Activated CD4-positive, alpha-beta T cell treated with anti-CD3 and anti-CD28 coated beads, Interleukin-2, amount 10 ng/mL, durations not matched to agents 7 days and 5 days (primary cell): ENCODE data around the gene TMEM167A. TPM values are rescaled to one million over a fixed set of nuclear protein-coding genes. Genes with fewer than 3 reads are reported as not detected.

Source experiments
- CTCF ChIA-PET: fragments of 350-600 bp; sonication (Branson Sonifier 250); formaldehyde crosslinking; loops from one replicate; lab custom pipeline; 2021; ENCODE audit warnings: antibody characterized with exemption; lab: Charles Lee
- POLR2A ChIA-PET: fragments of 350-600 bp; sonication (Branson Sonifier 250); formaldehyde crosslinking; loops from one replicate; lab custom pipeline; 2021; ENCODE audit warnings: antibody characterized with exemption; lab: Charles Lee
- DNase-seq: peaks from one replicate; pipeline ENCODE4 v3.0.0-alpha.2; 2020
- H3K27ac Mint-ChIP-seq: one replicate; pipeline ENCODE4 v1.8.0; 2021; ENCODE audit warnings: mild to moderate bottlenecking, moderate library complexity, mixed read lengths
- H3K27me3 Mint-ChIP-seq: one replicate; pipeline ENCODE4 v1.8.0; 2021; ENCODE audit warnings: mixed read lengths
- H3K36me3 Mint-ChIP-seq: one replicate; pipeline ENCODE4 v1.8.0; 2021; ENCODE audit warnings: low read depth, mixed read lengths
- H3K4me1 Mint-ChIP-seq: one replicate; pipeline ENCODE4 v1.8.0; 2021; ENCODE audit warnings: mixed read lengths
- H3K4me3 Mint-ChIP-seq: one replicate; pipeline ENCODE4 v1.8.0; 2021; ENCODE audit warnings: mild to moderate bottlenecking, moderate library complexity, mixed read lengths
- H3K9me3 Mint-ChIP-seq: one replicate; pipeline ENCODE4 v1.8.0; 2021; ENCODE audit warnings: mixed read lengths
- total RNA-seq, 2 experiments: library from RNA; stranded (reverse); gene quantifications; one replicate each; pipeline ENCODE4 v1.2.3, GENCODE V29; 2021

TMEM167A gene
- total RNA-seq, 2 experiments from 2014 or later, result 61.0 to 69.1 TPM

DNA sequence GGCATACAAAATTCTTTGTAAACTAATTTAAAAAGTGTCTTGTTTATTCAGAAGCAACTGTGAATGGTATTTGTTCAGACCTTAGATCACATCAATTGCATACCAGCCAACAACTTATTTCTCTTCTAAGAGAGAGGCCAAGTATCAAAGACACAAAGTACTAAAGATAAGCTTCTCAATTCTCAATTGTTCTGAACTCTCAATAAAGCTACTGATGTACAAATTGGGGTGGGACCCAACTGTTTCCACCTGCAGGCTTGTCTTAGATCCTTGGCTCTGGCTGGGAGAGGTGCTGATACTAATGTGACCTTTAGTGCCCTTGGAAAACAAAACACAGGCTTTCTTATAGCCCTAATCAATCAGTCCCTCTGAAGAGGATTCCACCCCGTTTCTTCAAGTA, 22.3 kb upstream of the TMEM167A start:
- peaks cover 2% of the 10 kb centered on the region for H3K36me3 Mint-ChIP-seq
- POLR2A ChIA-PET, result no interaction called here
- no peaks in the 10 kb centered on the region for H3K4me1 Mint-ChIP-seq
- CTCF ChIA-PET, result interaction anchor here (1.2 kb wide), 1 partner anchor 9 kb away, joined by 5 read pairs; no protein-coding TSS in a partner anchor
- H3K4me3 Mint-ChIP-seq, result no peak overlapping the region
- DNase-seq, result no peak
- no peaks in the 10 kb centered on the region for H3K27me3 Mint-ChIP-seq
- peaks cover 8% of the 10 kb centered on the region for H3K9me3 Mint-ChIP-seq
- H3K27ac Mint-ChIP-seq, result no peak overlapping the region

DNA sequence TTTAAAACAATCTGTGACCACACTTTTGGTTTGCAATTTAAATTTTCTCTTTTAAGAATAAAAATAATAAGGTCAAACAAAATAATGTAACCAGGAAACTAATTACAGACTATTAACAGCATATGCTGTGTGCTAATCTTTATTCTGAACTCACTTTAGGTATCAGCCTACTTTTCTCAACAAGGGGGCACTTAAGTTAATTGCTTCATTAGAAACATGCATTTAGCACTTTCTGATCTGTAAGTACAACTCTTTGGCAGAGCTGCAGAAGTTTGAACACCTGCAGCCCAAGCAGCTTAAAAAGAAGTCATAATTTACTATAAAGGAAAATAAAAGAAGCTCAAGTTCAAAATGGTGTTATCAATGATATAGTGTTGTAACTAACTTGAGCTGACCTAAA, 21.8 kb upstream of the TMEM167A start:
- ChIA-PET CTCF (interaction anchor here (1.2 kb wide), 1 partner anchor 9 kb away, joined by 5 read pairs; no protein-coding TSS in a partner anchor), POLR2A (no interaction called here)
- Mint-ChIP-seq H3K4me1 (no peaks in the 10 kb centered on the region), H3K27me3 (no peaks in the 10 kb centered on the region), H3K9me3 (peaks cover 8% of the 10 kb centered on the region), H3K27ac (no peak overlapping the region), H3K4me3 (no peak overlapping the region), H3K36me3 (peaks cover under 1% of the 10 kb centered on the region)
- DNase-seq, result no peak

DNA sequence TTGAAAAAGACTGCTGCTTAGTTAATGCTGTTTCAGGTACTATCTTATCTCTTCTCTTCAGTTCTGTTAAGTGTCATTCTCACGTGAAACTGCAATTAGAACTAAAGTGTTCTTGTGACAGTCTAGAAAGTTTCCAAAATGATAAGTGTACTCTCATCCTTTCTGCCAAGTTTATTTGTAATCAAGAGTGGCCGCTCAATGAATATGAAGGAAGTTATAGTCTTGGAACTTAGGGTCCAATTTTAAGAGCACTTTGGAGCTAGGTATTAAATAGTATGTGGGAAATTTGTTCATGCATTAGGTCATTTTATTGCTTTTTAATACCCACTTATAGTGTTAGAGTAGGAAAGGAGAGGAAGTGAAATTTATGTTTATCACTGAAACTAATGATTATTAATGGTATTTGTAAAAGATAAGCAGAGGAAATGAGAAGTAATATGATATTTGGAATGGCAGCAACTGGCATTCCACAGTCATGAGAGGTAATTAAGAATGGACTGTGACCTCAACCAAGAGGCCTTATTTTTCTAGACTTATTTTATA, 20.6 kb upstream of the TMEM167A start:
- no peak overlapping the region for H3K4me3 Mint-ChIP-seq
- no peak overlapping the region for H3K27ac Mint-ChIP-seq
- H3K4me1 Mint-ChIP-seq, result peaks cover 5% of the 10 kb centered on the region
- no peak for DNase-seq
- ChIA-PET CTCF (no interaction called here), POLR2A (no interaction called here)
- H3K36me3 Mint-ChIP-seq, result peaks cover 10% of the 10 kb centered on the region
- H3K9me3 Mint-ChIP-seq, result peaks cover 17% of the 10 kb centered on the region
- no peaks in the 10 kb centered on the region for H3K27me3 Mint-ChIP-seq

DNA sequence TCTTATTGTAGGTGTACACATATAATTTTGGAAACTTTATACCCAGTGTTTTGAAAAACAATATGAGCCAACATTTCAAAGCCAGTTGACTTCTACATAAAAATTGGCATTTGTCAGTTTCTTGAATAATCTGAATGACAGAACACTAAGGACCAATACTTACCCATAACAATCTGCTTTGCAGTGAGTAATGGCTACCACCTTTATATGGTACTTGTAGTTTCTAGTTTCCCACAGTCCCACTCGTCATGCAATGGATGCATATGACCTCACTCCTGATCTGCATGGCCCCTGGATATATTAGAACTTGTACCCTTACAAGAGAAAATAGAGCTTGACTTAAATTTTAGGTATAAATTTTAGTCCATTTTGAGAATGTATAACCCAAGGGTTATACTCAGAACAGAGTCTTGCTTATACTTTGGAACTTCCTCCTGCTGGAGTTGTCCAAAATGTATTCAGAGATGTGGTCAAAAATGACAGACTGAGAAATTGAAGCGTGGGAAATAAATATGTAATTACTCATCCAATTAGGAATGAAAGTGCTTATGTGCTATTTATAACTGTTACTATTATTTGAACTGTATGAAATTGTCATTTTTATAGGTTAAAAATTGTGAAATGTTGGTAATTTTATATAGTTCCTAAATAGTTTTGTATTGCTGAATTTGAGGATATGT, 19.6 kb upstream of the TMEM167A start:
- CTCF ChIA-PET, result no interaction called here
- Mint-ChIP-seq H3K4me3 (no peak overlapping the region), H3K4me1 (peaks cover 14% of the 10 kb centered on the region), H3K27ac (no peak overlapping the region), H3K9me3 (peaks cover 24% of the 10 kb centered on the region), H3K27me3 (no peaks in the 10 kb centered on the region), H3K36me3 (peaks cover 12% of the 10 kb centered on the region)
- POLR2A ChIA-PET, result no interaction called here
- DNase-seq, result no peak

DNA sequence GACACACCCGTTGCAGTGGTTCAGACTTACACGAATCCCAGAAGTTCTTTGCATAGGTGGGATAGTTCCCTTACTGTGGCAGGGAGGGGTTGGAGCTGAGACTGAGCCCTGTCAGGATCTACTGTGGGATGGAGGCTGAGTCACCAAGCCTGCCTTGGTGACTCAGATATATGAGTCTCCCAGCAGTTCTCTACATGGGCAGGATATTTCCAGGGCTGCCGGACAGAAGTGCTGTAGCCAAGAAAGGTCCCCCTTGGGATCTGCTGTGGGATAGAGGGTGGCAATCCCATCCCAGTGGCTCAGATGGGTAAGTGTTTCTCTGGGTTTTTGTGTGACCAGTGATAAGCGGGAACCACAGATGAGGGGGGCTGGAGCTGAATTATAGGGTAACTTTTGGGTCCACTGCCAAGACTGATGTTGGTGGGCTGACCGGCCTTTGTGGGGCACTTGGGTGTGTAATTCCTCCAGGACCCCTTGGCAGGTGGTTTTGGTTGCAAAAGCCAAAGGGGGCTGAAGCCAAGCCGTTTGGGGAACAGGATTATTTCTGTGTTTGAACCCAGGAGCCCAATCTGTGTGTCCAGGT, 18.9 kb upstream of the TMEM167A start:
- Mint-ChIP-seq H3K4me1 (peaks cover 15% of the 10 kb centered on the region), H3K27me3 (no peaks in the 10 kb centered on the region), H3K4me3 (no peak overlapping the region), H3K36me3 (peaks cover 18% of the 10 kb centered on the region), H3K9me3 (peaks cover 26% of the 10 kb centered on the region), H3K27ac (no peak overlapping the region)
- DNase-seq, result no peak
- CTCF ChIA-PET, result no interaction called here
- POLR2A ChIA-PET, result no interaction called here

DNA sequence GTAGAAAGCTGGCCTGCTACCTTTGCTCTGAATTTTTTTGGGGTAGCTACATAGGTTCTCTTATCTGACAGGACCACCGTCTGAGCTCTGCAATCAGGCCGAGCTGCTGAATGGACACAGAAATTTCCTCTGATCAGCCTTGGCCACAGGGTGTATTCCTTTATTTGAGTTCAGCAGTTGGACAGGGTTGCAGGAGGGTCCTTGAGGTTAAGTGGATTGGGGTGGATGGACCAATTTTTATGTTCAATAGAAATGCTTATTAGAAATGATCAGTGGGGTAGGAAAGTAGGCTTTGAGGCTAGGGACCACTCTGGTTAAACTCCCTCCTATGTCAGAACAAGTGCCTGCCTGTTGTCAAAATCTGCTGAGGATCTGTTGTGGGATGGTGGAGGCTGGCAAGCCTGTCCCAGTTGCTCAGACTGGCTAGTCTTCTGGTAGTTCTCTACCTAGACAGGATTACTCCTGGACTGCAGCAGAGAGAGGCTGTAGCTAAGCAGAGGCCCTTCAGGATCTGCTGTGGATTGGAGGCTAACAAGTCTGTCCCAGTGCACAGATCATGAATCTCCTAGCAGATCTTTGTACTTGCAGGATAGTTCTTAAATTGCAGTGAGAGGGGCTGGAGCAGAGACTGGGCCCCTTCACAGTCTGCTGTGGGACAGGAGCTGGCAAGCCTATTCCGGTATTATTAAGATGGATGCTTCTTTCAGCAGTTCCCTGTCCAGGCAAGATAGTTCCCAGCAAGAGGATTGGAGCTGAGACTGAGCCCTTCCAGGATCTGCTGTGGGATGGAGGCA, 18.2 kb upstream of the TMEM167A start:
- Mint-ChIP-seq H3K27ac (no peak overlapping the region), H3K9me3 (peaks cover 30% of the 10 kb centered on the region), H3K4me3 (no peak overlapping the region), H3K4me1 (peaks cover 15% of the 10 kb centered on the region), H3K36me3 (peaks cover 22% of the 10 kb centered on the region), H3K27me3 (no peaks in the 10 kb centered on the region)
- CTCF ChIA-PET, result interaction anchor here (1.1 kb wide), 1 partner anchor 25 kb away, joined by 3 read pairs; no protein-coding TSS in a partner anchor
- POLR2A ChIA-PET, result no interaction called here
- no peak for DNase-seq

DNA sequence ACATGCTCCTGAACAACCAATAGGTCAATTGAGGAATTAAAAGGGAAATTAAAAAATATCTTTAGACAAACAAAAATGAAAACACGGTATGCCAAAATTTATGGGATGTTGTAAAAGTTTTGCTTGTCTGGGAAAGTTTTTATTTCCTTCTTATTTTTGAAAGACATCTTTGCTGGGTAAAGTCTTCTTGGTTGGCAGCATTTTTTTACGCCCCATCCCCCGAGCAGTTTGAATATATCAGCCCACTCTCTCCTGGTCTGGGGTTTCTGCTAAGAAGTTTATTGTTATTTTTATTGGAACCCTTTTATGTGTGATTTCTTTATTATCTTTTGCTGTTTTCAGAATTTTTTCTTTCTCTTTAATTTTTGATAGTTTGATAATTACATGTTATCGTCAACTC, 16.5 kb upstream of the TMEM167A start:
- Mint-ChIP-seq H3K27me3 (no peaks in the 10 kb centered on the region), H3K4me3 (no peak overlapping the region), H3K36me3 (peaks cover 22% of the 10 kb centered on the region), H3K4me1 (peaks cover 15% of the 10 kb centered on the region), H3K9me3 (peaks cover 32% of the 10 kb centered on the region), H3K27ac (no peak overlapping the region)
- ChIA-PET POLR2A (interaction anchor here (0.7 kb wide), 1 partner anchor 26 kb away, joined by 5 read pairs; no protein-coding TSS in a partner anchor), CTCF (no interaction called here)
- DNase-seq, result no peak

DNA sequence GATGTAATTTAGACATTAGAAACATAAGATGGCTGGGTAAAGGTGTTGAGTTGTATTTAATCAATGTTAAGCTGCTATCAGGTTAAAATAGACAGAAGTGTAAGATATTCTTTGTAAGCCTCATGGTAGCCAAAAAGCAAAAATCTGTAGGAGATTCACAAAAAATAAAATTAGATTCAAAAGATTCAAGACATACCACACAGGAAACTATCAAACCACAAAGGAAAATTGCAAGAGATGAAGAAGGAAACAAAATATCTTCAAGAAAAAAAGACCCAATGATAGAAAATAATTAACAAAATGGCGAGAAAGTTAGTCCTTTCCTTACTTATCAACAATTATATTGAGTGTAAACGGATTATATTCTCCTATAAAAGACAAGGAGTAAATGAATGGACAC, 15.4 kb upstream of the TMEM167A start:
- no peak for DNase-seq
- H3K27ac Mint-ChIP-seq, result peak overlapping the region; percentile 27

DNA sequence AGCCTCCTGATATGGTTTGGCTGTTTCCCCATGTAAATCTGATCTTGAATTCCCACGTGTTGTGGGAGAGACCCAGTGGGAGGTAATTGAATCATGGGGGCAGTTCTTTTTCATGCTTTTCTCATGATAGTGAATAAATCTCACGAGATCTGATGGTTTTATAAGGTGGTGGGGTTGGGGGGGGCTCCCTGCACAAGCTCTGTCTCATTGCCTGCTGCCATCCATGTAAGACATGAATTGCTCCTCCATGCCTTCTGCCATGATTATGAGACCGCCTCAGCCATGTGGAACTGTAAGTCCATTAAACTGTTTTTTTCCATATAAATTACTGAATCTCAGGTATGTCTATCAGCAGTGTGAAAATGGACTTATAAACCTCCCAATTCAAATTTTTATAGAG, 13.0 kb upstream of the TMEM167A start:
- ChIA-PET CTCF (interaction anchor here (1.0 to 1.5 kb wide), 2 partner anchors 9 to 736 kb away, joined by 5 read pairs; no protein-coding TSS in a partner anchor), POLR2A (no interaction called here)
- H3K27ac Mint-ChIP-seq, result no peak overlapping the region
- no peaks in the 10 kb centered on the region for H3K27me3 Mint-ChIP-seq
- H3K4me1 Mint-ChIP-seq, result peaks cover 15% of the 10 kb centered on the region
- H3K9me3 Mint-ChIP-seq, result peaks cover 29% of the 10 kb centered on the region
- no peak for DNase-seq
- H3K36me3 Mint-ChIP-seq, result peaks cover 22% of the 10 kb centered on the region
- H3K4me3 Mint-ChIP-seq, result no peak overlapping the region

More for the DNA sequence above, 15.4 kb upstream of the TMEM167A start:
- H3K36me3 Mint-ChIP-seq, result peaks cover 22% of the 10 kb centered on the region
- no peaks in the 10 kb centered on the region for H3K27me3 Mint-ChIP-seq
- H3K4me3 Mint-ChIP-seq, result peak overlapping the region; percentile 5
- ChIA-PET POLR2A (no interaction called here), CTCF (interaction anchor here (0.7 kb wide), 1 partner anchor 254 kb away, joined by 4 read pairs; no protein-coding TSS in a partner anchor)
- peaks cover 15% of the 10 kb centered on the region for H3K4me1 Mint-ChIP-seq
- H3K9me3 Mint-ChIP-seq, result peaks cover 32% of the 10 kb centered on the region

DNA sequence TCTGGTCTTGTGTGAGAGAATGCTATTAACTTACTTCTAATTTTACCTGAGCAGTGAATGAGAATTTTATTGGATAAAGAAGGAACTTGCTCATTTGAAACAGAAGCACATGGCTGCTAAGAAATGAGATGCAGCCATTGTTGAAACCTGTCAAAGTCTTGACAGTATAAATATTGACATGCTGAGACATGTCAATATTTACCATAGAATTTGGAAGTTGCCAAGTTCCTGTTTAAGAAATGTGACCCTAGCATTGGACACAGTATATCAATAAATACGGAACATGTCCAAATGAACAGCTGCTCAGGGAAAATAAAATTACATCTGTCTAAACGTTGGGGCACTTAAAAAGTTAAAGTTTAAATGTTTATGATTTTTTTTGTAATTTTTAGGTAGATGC, 7.9 kb upstream of the TMEM167A start:
- DNase-seq, result no peak
- peaks cover 4% of the 10 kb centered on the region for H3K36me3 Mint-ChIP-seq
- CTCF ChIA-PET, result interaction anchor here (1.5 kb wide), 1 partner anchor 14 kb away, joined by 4 read pairs; no protein-coding TSS in a partner anchor
- H3K27me3 Mint-ChIP-seq, result no peaks in the 10 kb centered on the region
- H3K4me3 Mint-ChIP-seq, result no peak overlapping the region
- H3K4me1 Mint-ChIP-seq, result no peaks in the 10 kb centered on the region
- no peak overlapping the region for H3K27ac Mint-ChIP-seq
- POLR2A ChIA-PET, result interaction anchor here (1.5 kb wide), 1 partner anchor 8 kb away, joined by 4 read pairs; the partner anchor contains the start of gene XRCC4
- H3K9me3 Mint-ChIP-seq, result no peaks in the 10 kb centered on the region

DNA sequence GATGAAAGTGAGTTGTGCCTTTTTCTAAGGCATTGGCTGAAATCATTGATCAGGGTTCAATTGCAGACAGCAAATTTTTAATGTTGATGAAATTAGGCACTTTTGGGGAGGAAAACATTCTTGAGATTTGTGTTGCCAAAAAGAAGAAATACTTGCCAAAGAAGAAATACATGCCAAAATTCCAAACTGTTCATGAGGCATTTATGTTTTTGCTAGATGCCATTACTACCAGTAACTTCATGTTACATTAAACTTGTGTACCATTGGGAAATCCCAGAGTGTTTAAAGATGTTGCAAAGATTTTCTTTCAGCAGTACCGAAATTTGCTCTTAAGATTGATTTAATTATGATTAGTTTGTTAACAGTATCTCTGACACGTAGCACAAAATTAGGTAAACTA, 7.1 kb upstream of the TMEM167A start:
- DNase-seq, result no peak
- H3K27ac Mint-ChIP-seq, result no peak overlapping the region
- H3K27me3 Mint-ChIP-seq, result no peaks in the 10 kb centered on the region
- no peaks in the 10 kb centered on the region for H3K4me1 Mint-ChIP-seq
- POLR2A ChIA-PET, result no interaction called here
- CTCF ChIA-PET, result interaction anchor here (1.5 kb wide), 1 partner anchor 14 kb away, joined by 4 read pairs; no protein-coding TSS in a partner anchor
- no peaks in the 10 kb centered on the region for H3K9me3 Mint-ChIP-seq
- H3K4me3 Mint-ChIP-seq, result no peak overlapping the region
- H3K36me3 Mint-ChIP-seq, result peaks cover 4% of the 10 kb centered on the region

DNA sequence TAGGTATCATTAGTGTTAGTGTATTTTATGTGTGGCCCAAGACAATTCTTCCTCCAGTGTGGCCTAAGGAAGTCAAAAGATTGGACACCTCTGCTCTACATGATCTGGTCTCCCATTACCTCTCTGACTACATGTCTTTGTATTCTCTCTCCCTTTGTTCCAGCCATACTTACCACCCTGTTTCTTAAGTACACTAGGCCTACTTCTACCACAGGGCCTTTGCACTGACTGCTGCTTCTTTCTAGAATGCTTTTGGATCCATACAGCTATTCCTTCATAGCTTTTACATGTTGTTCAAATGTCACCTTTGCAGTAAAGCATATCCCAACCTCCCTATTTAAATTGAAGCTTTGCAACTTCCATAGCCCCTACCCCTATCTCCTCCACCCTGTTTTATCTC, 5.6 kb upstream of the TMEM167A start:
- ChIA-PET CTCF (no interaction called here), POLR2A (no interaction called here)
- Mint-ChIP-seq H3K4me3 (no peak overlapping the region), H3K27ac (no peak overlapping the region), H3K4me1 (peaks cover 11% of the 10 kb centered on the region), H3K27me3 (no peaks in the 10 kb centered on the region), H3K9me3 (no peaks in the 10 kb centered on the region), H3K36me3 (peaks cover 4% of the 10 kb centered on the region)
- DNase-seq, result no peak
